GM06990 (cell line): ENCODE results near the gene KRT16.
"Not testable (repeated sequence)": the region's sequence is repeated elsewhere in the genome, so short reads cannot be mapped to it uniquely, and the experiment has no call there.

Experiments
- DNase-seq: peaks from one replicate; pipeline ENCODE4 v3.0.0-alpha.2; 2011; ENCODE audit not compliant: insufficient read length; ENCODE audit errors: extremely low read depth
- H3K27me3 ChIP-seq: replicated peaks from 2 replicates; pipeline ENCODE4 v1.6.0; 2011; ENCODE audit warnings: low read length; ENCODE audit not compliant: control insufficient read depth, insufficient read depth
- H3K36me3 ChIP-seq: 2 replicates; pipeline ENCODE4 v1.5.1; 2011; ENCODE audit warnings: low read length; ENCODE audit not compliant: control insufficient read depth, insufficient read depth
- H3K4me3 ChIP-seq: replicated peaks from 2 replicates; pipeline ENCODE4 v1.5.1; 2011; ENCODE audit warnings: low read depth, mild to moderate bottlenecking, control low read depth, low read length
- TF ChIP-seq, protein P1 (sequence below): IDR thresholded peaks from 2 replicates; pipeline ENCODE4 v1.5.1; 2011; ENCODE audit warnings: low read length, control low read depth, mild to moderate bottlenecking, inconsistent platforms; ENCODE audit not compliant: insufficient read depth, poor library complexity, severe bottlenecking

The KRT16 gene

DNA sequence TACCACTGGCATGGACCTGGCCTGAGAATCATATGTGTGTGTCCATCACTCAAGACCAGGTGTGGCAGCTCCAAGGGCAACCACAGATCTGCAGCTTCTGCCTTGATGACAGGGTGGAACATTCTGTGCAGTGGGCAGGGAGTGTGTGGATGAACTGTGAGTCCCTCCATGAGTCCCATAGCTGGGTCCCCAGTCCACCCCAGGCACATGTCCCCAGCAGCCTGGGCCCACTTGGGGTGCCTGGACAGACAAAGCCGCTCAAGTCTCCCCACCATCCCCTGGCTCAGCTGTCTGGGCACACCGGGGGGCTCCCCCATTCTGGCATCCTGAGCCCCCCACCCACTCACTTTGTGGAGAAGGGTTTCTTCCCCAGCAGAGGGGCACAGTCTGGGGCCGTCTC, 4.6 kb upstream of the KRT16 start:
- TF ChIP-seq, protein P1, sequence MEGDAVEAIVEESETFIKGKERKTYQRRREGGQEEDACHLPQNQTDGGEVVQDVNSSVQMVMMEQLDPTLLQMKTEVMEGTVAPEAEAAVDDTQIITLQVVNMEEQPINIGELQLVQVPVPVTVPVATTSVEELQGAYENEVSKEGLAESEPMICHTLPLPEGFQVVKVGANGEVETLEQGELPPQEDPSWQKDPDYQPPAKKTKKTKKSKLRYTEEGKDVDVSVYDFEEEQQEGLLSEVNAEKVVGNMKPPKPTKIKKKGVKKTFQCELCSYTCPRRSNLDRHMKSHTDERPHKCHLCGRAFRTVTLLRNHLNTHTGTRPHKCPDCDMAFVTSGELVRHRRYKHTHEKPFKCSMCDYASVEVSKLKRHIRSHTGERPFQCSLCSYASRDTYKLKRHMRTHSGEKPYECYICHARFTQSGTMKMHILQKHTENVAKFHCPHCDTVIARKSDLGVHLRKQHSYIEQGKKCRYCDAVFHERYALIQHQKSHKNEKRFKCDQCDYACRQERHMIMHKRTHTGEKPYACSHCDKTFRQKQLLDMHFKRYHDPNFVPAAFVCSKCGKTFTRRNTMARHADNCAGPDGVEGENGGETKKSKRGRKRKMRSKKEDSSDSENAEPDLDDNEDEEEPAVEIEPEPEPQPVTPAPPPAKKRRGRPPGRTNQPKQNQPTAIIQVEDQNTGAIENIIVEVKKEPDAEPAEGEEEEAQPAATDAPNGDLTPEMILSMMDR, result no peak
- H3K36me3 ChIP-seq, result no peaks in the 10 kb centered on the region
- H3K27me3 ChIP-seq, result no peaks in the 10 kb centered on the region; the same call in 1 of the 2 replicates
- DNase-seq, result no peak
- no peak overlapping the region for H3K4me3 ChIP-seq

DNA sequence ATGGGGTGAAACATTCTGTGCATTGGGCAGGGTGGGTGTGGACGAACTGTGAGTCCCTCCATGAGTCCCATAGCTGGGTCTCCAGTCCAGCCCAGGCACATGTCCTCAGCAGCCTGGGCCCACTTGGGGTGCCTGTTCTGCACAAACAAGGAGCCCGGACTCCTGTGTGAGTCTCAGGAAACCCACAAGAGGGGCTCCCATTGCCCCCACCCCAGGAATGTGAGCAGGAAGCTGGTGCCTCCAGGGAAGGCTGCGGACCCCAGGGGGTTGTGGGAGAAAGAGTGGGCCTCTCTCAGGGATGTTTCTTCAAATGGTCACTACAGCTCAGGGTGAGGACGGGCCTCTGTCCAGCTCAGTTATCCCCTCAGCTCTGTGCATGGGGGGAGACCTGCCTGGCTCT, 3.9 kb upstream of the KRT16 start:
- H3K27me3 ChIP-seq, H3K4me3 ChIP-seq, H3K36me3 ChIP-seq, DNase-seq: not testable (repeated sequence)

DNA sequence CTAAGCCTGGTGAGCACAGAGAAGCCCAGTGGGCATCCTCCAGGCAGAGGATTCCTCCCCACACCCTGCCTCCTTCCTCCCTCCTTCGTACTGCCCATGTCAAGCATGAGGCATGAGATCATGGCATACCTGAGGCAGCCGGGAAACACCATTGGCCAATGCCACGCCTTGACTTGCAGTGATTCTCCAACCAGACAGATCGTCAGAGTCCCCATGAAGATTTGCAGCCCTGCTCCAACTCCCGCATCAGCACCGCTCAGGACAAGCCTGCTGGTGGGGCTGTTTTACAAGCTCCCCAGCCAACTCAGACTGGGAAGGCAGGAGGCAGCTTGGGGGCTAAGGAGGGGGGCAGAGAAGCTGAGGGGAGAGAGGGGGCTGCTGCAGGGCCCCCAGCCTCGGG, 2.9 kb upstream of the KRT16 start:
- Histone ChIP-seq H3K27me3 (no peaks in the 10 kb centered on the region; the same call in 1 of the 2 replicates), H3K36me3 (no peaks in the 10 kb centered on the region), H3K4me3 (no peak overlapping the region)
- DNase-seq, result no peak
- TF ChIP-seq, protein P1, result no peak

DNA sequence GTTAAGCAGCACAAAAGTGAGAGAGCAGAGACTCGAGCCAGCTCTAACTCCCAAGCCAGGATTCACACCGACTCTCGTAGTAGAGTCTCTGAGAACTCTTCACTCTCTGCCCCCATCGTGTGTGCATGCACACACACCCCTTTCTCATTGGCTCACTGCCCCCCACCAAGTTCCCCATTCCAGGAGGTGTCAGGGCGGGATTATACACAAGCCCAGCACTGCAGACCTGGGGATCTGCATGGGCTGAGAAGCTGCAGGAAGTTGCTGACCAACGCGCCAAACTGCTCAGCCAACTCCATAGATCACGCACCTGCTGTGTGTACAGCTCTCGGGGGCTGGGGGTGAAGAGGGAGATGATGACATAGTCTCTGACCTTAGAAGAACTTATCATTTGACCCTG, 2.2 kb upstream of the KRT16 start:
- DNase-seq, H3K36me3 ChIP-seq: not testable (repeated sequence)

DNA sequence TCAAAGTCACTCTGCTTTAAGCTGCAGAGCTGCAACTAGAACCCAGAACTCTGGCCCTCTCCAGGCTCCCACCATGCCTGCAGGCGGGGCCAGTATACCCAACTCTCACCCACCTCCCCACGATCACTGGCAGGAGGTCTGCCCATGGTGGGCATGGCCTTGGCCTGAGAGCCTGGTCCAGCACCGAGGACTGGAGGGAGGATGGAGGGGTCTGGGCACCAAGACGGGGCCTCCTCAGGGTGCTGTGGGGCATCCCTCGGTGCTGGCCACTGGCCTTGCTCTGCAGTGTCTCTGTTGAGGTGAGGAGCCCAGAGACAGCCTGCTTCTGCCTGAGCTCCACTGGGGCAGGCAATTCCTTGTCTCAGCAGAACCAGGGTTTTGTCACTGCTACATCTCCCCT, 1.5 kb upstream of the KRT16 start:
- no peaks in the 10 kb centered on the region; the same call in 1 of the 2 replicates for H3K27me3 ChIP-seq
- TF ChIP-seq, protein P1, result no peak

More for the DNA sequence above, 2.2 kb upstream of the KRT16 start:
- H3K4me3 ChIP-seq, H3K27me3 ChIP-seq: not testable (repeated sequence)

DNA sequence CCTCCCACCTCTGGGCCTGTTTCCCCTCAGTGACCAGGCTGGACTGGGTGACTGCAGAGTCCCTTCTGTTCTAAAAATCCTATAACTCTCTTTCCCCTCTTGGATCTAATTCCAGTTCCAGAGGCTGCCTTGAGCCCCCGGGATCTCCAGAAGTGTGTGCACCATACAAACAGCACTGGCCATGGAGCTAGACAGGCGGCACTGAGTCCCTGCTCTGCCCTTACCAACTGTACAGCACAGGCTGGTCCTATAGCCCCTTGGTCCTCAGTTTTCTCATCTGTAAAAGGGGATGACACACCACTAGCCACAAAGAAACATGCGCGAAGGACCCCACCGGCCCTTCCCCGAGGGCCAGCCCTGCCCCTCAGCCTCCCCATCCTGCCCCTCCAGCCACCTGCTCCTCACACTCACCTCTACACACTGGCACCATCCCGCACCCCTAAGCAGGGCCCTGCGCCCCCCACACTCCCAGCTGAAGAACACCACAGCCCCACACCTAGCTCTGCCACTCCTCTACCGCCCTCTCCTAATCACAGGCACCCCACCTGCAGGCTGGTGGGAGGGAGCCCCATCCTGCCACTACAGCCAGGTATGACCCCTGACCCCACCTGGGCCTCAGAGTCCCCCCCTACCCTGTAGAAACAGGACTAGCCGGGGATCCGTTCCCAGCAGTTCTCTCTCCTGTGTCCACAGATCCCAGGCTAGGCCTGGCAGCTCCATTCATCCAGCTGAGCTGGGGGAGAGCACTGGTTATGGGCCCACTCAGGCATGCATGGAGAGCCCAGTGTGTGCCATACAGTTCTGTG, 913 bp upstream of the KRT16 start:
- DNase-seq, result no peak
- TF ChIP-seq, protein P1, result no peak

More for the DNA sequence above, 1.5 kb upstream of the KRT16 start:
- Histone ChIP-seq H3K36me3 (no peaks in the 10 kb centered on the region), H3K4me3 (no peak overlapping the region)
- no peak for DNase-seq

More for the DNA sequence above, 913 bp upstream of the KRT16 start:
- Histone ChIP-seq H3K36me3 (no peaks in the 10 kb centered on the region), H3K4me3 (no peak overlapping the region), H3K27me3 (no peaks in the 10 kb centered on the region; the same call in 1 of the 2 replicates)
